HTR-8/SVneo (cell line): ENCODE results near the gene ART1.
A peak's percentile ranks its signal among the peaks of the same experiment; 100 is the strongest.
"Not testable (repeated sequence)": the region's sequence is repeated elsewhere in the genome, so short reads cannot be mapped to it uniquely, and the experiment has no call there.

Source experiments
- DNase-seq: peaks from one replicate; pipeline ENCODE4 v3.0.0; 2011; ENCODE audit warnings: low spot score, mixed read lengths; ENCODE audit not compliant: insufficient read length
- FAIRE-seq: peaks from 2 replicates; lab custom pipeline; 2011; peaks lifted over from hg19 to GRCh38; lab: Jason Lieb, UNC

Gene ART1

GRCh38 chr11:3644817-3645235, at the start of gene ART1:
Gene ART1, plus strand, starts transcription at chr11:3645128. Its CDS starts 14,086 bp downstream, at chr11:3659214.
- no peak for DNase-seq
- no peak for FAIRE-seq

- not testable (repeated sequence) for DNase-seq, FAIRE-seq
These were observed 47.2 kb upstream of the ART1 start for GRCh38 chr11:3597743-3598142.

- DNase-seq, FAIRE-seq: not testable (repeated sequence)
These were observed 44.7 kb upstream of the ART1 start for GRCh38 chr11:3600201-3600600.

- FAIRE-seq (no peak), DNase-seq (no peak)
These were observed 40.8 kb upstream of the ART1 start for GRCh38 chr11:3604167-3604566.

- FAIRE-seq (no peak), DNase-seq (no peak)
These were observed 39.7 kb upstream of the ART1 start for GRCh38 chr11:3605283-3605662.

- DNase-seq (no peak), FAIRE-seq (no peak)
These were observed 39.1 kb upstream of the ART1 start for GRCh38 chr11:3605771-3606203.

GRCh38 chr11:3609416-3610265, 35.3 kb upstream of the ART1 start:
- no peak for FAIRE-seq
- peak; percentile 53 for DNase-seq

GRCh38 chr11:3610846-3611245, 34.1 kb upstream of the ART1 start:
- FAIRE-seq = no peak
- DNase-seq = no peak

- FAIRE-seq = no peak
- no peak for DNase-seq
These were observed 32.8 kb upstream of the ART1 start for GRCh38 chr11:3611976-3612678.

- no peak for FAIRE-seq
- DNase-seq = no peak
These were observed 30.8 kb upstream of the ART1 start for GRCh38 chr11:3613998-3614741.

GRCh38 chr11:3614742-3615171, 30.2 kb upstream of the ART1 start:
- DNase-seq (no peak), FAIRE-seq (no peak)

GRCh38 chr11:3615998-3616397, 28.9 kb upstream of the ART1 start:
- FAIRE-seq (no peak), DNase-seq (no peak)

- DNase-seq (no peak), FAIRE-seq (no peak)
These were observed 28.0 kb upstream of the ART1 start for GRCh38 chr11:3616721-3617460.

- FAIRE-seq (no peak), DNase-seq (no peak)
These were observed 26.9 kb upstream of the ART1 start for GRCh38 chr11:3617990-3618389.

GRCh38 chr11:3622521-3622920, 22.4 kb upstream of the ART1 start:
- DNase-seq (no peak), FAIRE-seq (no peak)

- no peak for FAIRE-seq
- DNase-seq = no peak
These were observed 21.8 kb upstream of the ART1 start for GRCh38 chr11:3623121-3623520.

- FAIRE-seq (no peak), DNase-seq (no peak)
These were observed 21.0 kb upstream of the ART1 start for GRCh38 chr11:3623767-3624458.

- DNase-seq = no peak
- FAIRE-seq = no peak
These were observed 18.5 kb upstream of the ART1 start for GRCh38 chr11:3626250-3626960.

GRCh38 chr11:3627291-3627690, 17.6 kb upstream of the ART1 start:
- DNase-seq (peak; percentile 51), FAIRE-seq (no peak)
